ENCODE measurements around the gene CGB2. TPM values are rescaled to one million over a fixed set of nuclear protein-coding genes. Genes with fewer than 3 reads are reported as not detected.

Gene CGB2
- total and polyA plus RNA-seq, 2 of the 13 experiments (the other 11 are each of a cell fraction or from before 2014, with no cell fraction given): not detected

DNA sequence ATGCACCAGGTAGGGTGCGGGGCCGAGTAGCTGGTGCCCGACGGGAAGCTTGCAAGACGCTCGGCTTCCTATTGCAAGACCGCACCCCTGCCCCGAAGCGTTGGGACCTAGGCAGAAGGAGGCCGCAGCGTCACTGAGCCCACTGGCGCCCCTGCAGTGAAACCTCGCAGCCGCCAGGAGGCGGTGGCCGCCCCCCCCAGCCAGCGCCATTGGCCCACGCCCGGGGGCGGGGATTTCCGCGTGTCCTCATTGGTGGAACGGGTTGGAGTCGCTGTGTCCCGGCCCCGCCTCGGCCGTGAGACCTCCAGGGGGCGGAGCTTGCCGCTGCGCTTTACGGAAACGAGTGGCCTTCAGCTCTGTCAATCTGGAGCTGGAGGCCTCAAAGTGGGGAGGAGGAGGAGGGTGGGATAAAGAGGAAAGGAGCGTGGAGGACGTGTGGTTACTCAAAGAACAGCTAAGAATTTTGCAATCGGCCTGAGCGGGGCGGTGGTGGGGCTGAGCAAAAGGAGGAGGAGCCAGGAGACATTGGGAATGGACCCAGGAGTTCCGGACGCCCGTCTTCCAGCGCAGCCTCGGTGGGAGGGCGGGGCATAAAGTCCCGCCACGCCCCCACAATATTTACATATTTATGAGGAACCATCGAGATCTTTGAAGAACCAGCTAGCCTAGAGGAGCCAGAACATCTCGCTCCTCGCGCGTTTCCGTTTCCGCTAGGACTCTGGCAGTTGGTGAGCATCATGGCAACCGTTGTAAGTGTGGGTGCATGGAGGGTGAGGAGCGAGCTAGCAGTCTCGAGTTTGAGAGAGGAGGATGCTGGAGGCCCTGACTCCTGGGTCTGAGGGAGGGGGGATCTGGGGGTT lies 38.3 kb upstream of the CGB2 start, which contains the start of the genes GYS1 and RUVBL2 (continued):
- TF ChIP-seq TFAP4 (IDR thresholded peaks at IDR 0.05; ENCODE audit: borderline replicate concordance, low read depth) (no peak; the same call in 1 of the 2 replicates), KLF16 (CRISPR knock-in tag; IDR thresholded peaks at IDR 0.05) (peak in 1 of 2 experiments; percentile 57; a peak in 1 of 4 replicates), CREM (IDR thresholded peaks at IDR 0.05) (peak; percentile 54), CREM (CRISPR knock-in tag; IDR thresholded peaks at IDR 0.05) (no peak), AHDC1 (CRISPR knock-in tag; IDR thresholded peaks at IDR 0.05; ENCODE audit: borderline replicate concordance) (peak; percentile 73; the same call in 1 of the 2 replicates), ZNF138 (CRISPR knock-in tag; IDR thresholded peaks at IDR 0.05; ENCODE audit: low read depth) (0 out of 2 replicates have a peak, but pooled peaks have one; percentile 56), ZNF121 (CRISPR knock-in tag; IDR thresholded peaks at IDR 0.05) (no peak), ZNF296 (CRISPR knock-in tag; conservative IDR thresholded peaks at IDR 0.05) (no peak), FLYWCH1 (CRISPR knock-in tag; IDR thresholded peaks at IDR 0.05) (no peak), CC2D1A (CRISPR knock-in tag; IDR thresholded peaks at IDR 0.05) (no peak), RFX1 (IDR thresholded peaks at IDR 0.05) (no peak), PBX3 (CRISPR knock-in tag; IDR thresholded peaks at IDR 0.05; ENCODE audit: borderline replicate concordance) (no peak), KDM4B (CRISPR knock-in tag; IDR thresholded peaks at IDR 0.05) (0 out of 2 replicates have a peak, but pooled peaks have one; percentile 17), JUN (CRISPR knock-in tag; IDR thresholded peaks at IDR 0.05) (no peak), ZNF558 (CRISPR knock-in tag; IDR thresholded peaks at IDR 0.05; ENCODE audit: borderline replicate concordance) (no peak), ZNF543 (CRISPR knock-in tag; IDR thresholded peaks at IDR 0.05) (no peak), TMF1 (CRISPR knock-in tag; IDR thresholded peaks at IDR 0.05; ENCODE audit: low read depth) (no peak; the same call in 1 of the 2 replicates), FOSL2 (CRISPR knock-in tag; IDR thresholded peaks at IDR 0.05) (no peak; the same call in 1 of the 2 replicates), TARDBP (CRISPR knock-in tag; IDR thresholded peaks at IDR 0.05) (no peak; the same call in 1 of the 2 replicates), ZFP82 (CRISPR knock-in tag; IDR thresholded peaks at IDR 0.05; ENCODE audit: borderline replicate concordance) (0 out of 2 replicates have a peak, but pooled peaks have one; percentile 61), ZNF468 (CRISPR knock-in tag; IDR thresholded peaks at IDR 0.05) (no peak), ZNF678 (CRISPR knock-in tag; IDR thresholded peaks at IDR 0.05) (no peak)
